ENCODE results near the gene RSBN1.

GRCh38 chr1:113849072-113849471 is 36.8 kb upstream of the RSBN1 start:
- TF ChIP-seq CTCF (IDR thresholded peaks at IDR 0.05) (no peak), POLR2A (IDR thresholded peaks at IDR 0.05) (no peak)
